ENCODE data around the gene PARD3. TPM values are rescaled to one million over a fixed set of nuclear protein-coding genes. Genes with fewer than 3 reads are reported as not detected.

Gene PARD3
- total RNA-seq, 2 donors from 2014 or later = 32.0 to 61.9 TPM

DNA sequence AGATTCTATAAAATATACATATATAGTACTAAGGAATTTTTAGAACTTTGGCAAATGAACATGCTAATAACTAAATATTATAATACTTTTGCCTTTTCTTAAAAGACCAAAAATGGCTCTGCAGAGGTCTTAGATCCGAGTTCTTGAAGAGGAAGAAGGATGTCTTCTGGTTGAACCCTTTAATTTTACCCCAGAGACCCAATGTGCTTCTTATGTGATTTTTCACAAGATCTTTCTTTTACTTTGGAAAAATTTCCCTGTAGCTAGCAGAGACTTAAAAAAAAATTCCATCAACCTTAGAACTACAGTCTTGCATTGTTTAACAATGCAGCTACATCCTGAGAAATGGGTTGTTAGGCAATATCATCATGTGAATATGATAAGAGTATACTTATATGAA, 663.2 kb downstream of the PARD3 start:
- intact Hi-C loops (cut with DNase I) = no loop called here
- DNase-seq (ENCODE audit: low spot score) = no peak
- Histone ChIP-seq H3K4me3 (no peak overlapping the region), H3K27ac (no peak overlapping the region), H3K36me3 (no peaks in the 10 kb centered on the region), H3K4me1 (replicated peaks) (no peaks in the 10 kb centered on the region), H3K27me3 (replicated peaks; ENCODE audit: insufficient read depth) (no peaks in the 10 kb centered on the region), H3K9me3 (no peaks in the 10 kb centered on the region)
- TF ChIP-seq POLR2A (IDR thresholded peaks at IDR 0.05) (no peak), CTCF (IDR thresholded peaks at IDR 0.05) (no peak), POLR2AphosphoS5 (IDR thresholded peaks at IDR 0.05) (no peak)
- WGBS = 89% methylated on average over 1 of the region's 1 CpG

DNA sequence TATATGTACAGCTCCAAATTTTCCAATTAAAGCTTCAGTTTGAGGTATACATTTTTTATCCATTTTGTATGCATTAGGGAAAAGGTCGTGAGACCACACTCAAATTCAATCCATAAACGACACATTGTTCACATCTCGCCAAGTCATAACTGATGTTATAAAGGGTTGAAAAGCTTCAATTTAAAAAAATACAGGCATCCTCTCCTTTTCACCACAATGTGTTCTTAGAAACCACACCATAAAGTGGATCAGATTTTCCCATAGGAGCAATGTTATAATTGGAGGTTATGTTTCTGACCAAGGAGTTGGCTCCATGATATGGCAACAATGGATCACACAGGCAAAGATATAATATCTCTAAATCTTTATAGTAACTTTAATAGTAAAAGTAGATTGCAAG, 663.6 kb downstream of the PARD3 start:
- no peaks in the 10 kb centered on the region for H3K36me3 ChIP-seq
- no peaks in the 10 kb centered on the region for H3K9me3 ChIP-seq
- H3K4me1 ChIP-seq (replicated peaks) = no peaks in the 10 kb centered on the region
- TF ChIP-seq POLR2AphosphoS5 (IDR thresholded peaks at IDR 0.05) = no peak
- TF ChIP-seq CTCF (IDR thresholded peaks at IDR 0.05) = no peak
- no peak for TF ChIP-seq POLR2A (IDR thresholded peaks at IDR 0.05)
- WGBS = 93% methylated on average over 3 of the region's 3 CpGs
- DNase-seq (ENCODE audit: low spot score) = no peak
- H3K27me3 ChIP-seq (replicated peaks; ENCODE audit: insufficient read depth) = no peaks in the 10 kb centered on the region
- intact Hi-C loops (cut with DNase I) = no loop called here
- no peak overlapping the region for H3K27ac ChIP-seq
- no peak overlapping the region for H3K4me3 ChIP-seq

DNA sequence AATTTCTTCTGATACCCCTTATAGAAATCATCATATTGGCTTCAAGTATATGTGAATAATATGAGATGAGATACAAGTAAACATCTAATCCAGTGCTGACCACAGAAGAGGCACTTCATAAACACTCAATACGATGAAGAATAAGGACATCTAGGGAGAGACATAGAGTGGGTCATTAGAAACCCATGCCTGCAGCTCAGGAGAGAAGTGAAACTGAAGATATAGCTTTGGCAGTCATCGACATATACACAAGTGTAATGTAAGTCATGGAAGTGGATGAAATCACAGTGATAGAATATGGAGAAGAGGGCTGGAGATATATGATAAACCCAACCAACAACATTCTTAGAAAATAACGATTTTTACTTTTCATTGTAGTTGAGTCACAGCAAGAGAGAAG, 665.0 kb downstream of the PARD3 start:
- no peak overlapping the region for H3K4me3 ChIP-seq
- no peak overlapping the region for H3K27ac ChIP-seq
- no peak for DNase-seq (ENCODE audit: low spot score)
- intact Hi-C loops (cut with DNase I) = no loop called here
- H3K4me1 ChIP-seq (replicated peaks) = no peaks in the 10 kb centered on the region
- 89% methylated on average over 3 of the region's 3 CpGs for WGBS
- no peaks in the 10 kb centered on the region for H3K36me3 ChIP-seq
- no peak for TF ChIP-seq POLR2A (IDR thresholded peaks at IDR 0.05)
- no peak for TF ChIP-seq CTCF (IDR thresholded peaks at IDR 0.05)
- no peak for TF ChIP-seq POLR2AphosphoS5 (IDR thresholded peaks at IDR 0.05)
- H3K27me3 ChIP-seq (replicated peaks; ENCODE audit: insufficient read depth) = no peaks in the 10 kb centered on the region
- no peaks in the 10 kb centered on the region for H3K9me3 ChIP-seq

DNA sequence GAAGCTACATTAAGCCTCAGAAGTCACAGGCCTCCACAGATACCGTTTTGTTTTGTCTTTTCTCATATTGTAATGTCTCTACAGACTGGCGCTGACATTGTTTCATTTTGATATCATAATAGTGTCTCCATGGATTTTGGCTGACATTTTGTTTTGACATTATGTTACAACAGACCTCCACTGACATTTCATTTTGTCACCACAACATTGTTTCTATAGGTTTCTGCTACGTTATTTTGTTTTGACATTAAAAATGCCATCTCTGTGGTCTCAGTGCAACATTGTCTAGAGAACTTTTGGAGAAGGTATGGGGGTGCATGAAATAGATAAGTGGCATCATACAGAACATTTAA, 666.8 kb downstream of the PARD3 start:
- no peak for TF ChIP-seq CTCF (IDR thresholded peaks at IDR 0.05)
- H3K36me3 ChIP-seq = no peaks in the 10 kb centered on the region
- H3K4me3 ChIP-seq = no peak overlapping the region
- H3K4me1 ChIP-seq (replicated peaks) = no peaks in the 10 kb centered on the region
- DNase-seq (ENCODE audit: low spot score) = no peak
- no peaks in the 10 kb centered on the region for H3K27me3 ChIP-seq (replicated peaks; ENCODE audit: insufficient read depth)
- intact Hi-C loops (cut with DNase I) = no loop called here
- no peaks in the 10 kb centered on the region for H3K9me3 ChIP-seq
- 89% methylated on average over 3 of the region's 3 CpGs for WGBS
- H3K27ac ChIP-seq = no peak overlapping the region

- TF ChIP-seq CTCF (IDR thresholded peaks at IDR 0.05) = no peak
- no peak for TF ChIP-seq POLR2A (IDR thresholded peaks at IDR 0.05)
- no peak for TF ChIP-seq POLR2AphosphoS5 (IDR thresholded peaks at IDR 0.05)
- 70% methylated on average over 4 of the region's 4 CpGs for WGBS
- H3K9me3 ChIP-seq = no peaks in the 10 kb centered on the region
- DNase-seq (ENCODE audit: low spot score) = no peak
- H3K27ac ChIP-seq = no peak overlapping the region
- H3K4me3 ChIP-seq = no peak overlapping the region
- intact Hi-C loops (cut with DNase I) = no loop called here
- no peaks in the 10 kb centered on the region for H3K36me3 ChIP-seq
- no peaks in the 10 kb centered on the region for H3K4me1 ChIP-seq (replicated peaks)
- H3K27me3 ChIP-seq (replicated peaks; ENCODE audit: insufficient read depth) = no peaks in the 10 kb centered on the region
Measured at GRCh38 chr10:34147641-34148304, 667.3 kb downstream of the PARD3 start.
